ENCODE results near the gene ODF2. TPM values are rescaled to one million over a fixed set of nuclear protein-coding genes. Genes with fewer than 3 reads are reported as not detected.
"Not testable (repeated sequence)": the region's sequence is repeated elsewhere in the genome, so short reads cannot be mapped to it uniquely, and the experiment has no call there.

ODF2 gene
- polyA plus RNA-seq, 1 experiment: 16.8 TPM

GRCh38 chr9:128442150-128442549, 13.7 kb upstream of the ODF2 start:
- POLR2A ChIA-PET: no interaction called here
- H3K4me3 ChIP-seq (ENCODE audit: low read depth, low read length): no peak overlapping the region
- CTCF ChIA-PET: interaction anchor here (1.6 kb wide), 1 partner anchor 80 kb away, joined by 4 read pairs; no protein-coding TSS in a partner anchor
- no peak for DNase-seq (ENCODE audit: low read depth, low spot score)
- no peaks in the 10 kb centered on the region for H3K9me3 ChIP-seq (ENCODE audit: control insufficient read depth, insufficient read depth, low read length)
- no peak for TF ChIP-seq CTCF (IDR thresholded peaks at IDR 0.05; ENCODE audit: low read depth, low read length)
- no peaks in the 10 kb centered on the region for H3K27me3 ChIP-seq (ENCODE audit: control insufficient read depth, insufficient read depth, low read length)
- H3K27ac ChIP-seq (ENCODE audit: low read depth, low read length): no peak overlapping the region

- POLR2A ChIA-PET; H3K4me3 ChIP-seq (ENCODE audit: low read depth, low read length); H3K27ac ChIP-seq (ENCODE audit: low read depth, low read length); DNase-seq (ENCODE audit: low read depth, low spot score); H3K9me3 ChIP-seq (ENCODE audit: control insufficient read depth, insufficient read depth, low read length); H3K27me3 ChIP-seq (ENCODE audit: control insufficient read depth, insufficient read depth, low read length): not testable (repeated sequence)
- CTCF ChIA-PET: interaction anchor here (2.3 kb wide), 1 partner anchor 8 kb away, joined by 17 read pairs; no protein-coding TSS in a partner anchor
Measured at GRCh38 chr9:128446505-128446904, 9.3 kb upstream of the ODF2 start.

- CTCF ChIA-PET: interaction anchor here (1.9 to 2.3 kb wide), 2 partner anchors 10 kb away, joined by 9 to 17 read pairs; no protein-coding TSS in a partner anchor
- Histone ChIP-seq H3K9me3 (ENCODE audit: control insufficient read depth, insufficient read depth, low read length) (peaks cover 3% of the 10 kb centered on the region), H3K4me3 (ENCODE audit: low read depth, low read length) (no peak overlapping the region), H3K27me3 (ENCODE audit: control insufficient read depth, insufficient read depth, low read length) (no peaks in the 10 kb centered on the region), H3K27ac (ENCODE audit: low read depth, low read length) (no peak overlapping the region)
- no peak for TF ChIP-seq CTCF (IDR thresholded peaks at IDR 0.05; ENCODE audit: low read depth, low read length)
- no peak for DNase-seq (ENCODE audit: low read depth, low spot score)
- POLR2A ChIA-PET: no interaction called here
Measured at GRCh38 chr9:128448746-128449145, 7.1 kb upstream of the ODF2 start.

GRCh38 chr9:128454991-128455390, 815 bp upstream of the ODF2 start:
- Histone ChIP-seq H3K27me3 (ENCODE audit: control insufficient read depth, insufficient read depth, low read length) (no peaks in the 10 kb centered on the region), H3K4me3 (ENCODE audit: low read depth, low read length) (no peak overlapping the region), H3K27ac (ENCODE audit: low read depth, low read length) (no peak overlapping the region), H3K9me3 (ENCODE audit: control insufficient read depth, insufficient read depth, low read length) (no peaks in the 10 kb centered on the region; the same call in 1 of the 2 replicates)
- ChIA-PET POLR2A (no interaction called here), CTCF (interaction anchor here (1.4 kb wide), 1 partner anchor 16 kb away, joined by 7 read pairs; no protein-coding TSS in a partner anchor)
- DNase-seq (ENCODE audit: low read depth, low spot score): no peak
- TF ChIP-seq CTCF (IDR thresholded peaks at IDR 0.05; ENCODE audit: low read depth, low read length): no peak

GRCh38 chr9:128456613-128457061, 831 bp downstream of the ODF2 start:
- POLR2A ChIA-PET: no interaction called here

More at GRCh38 chr9:128456613-128457061, 831 bp downstream of the ODF2 start:
- CTCF ChIA-PET: no interaction called here
- H3K4me3 ChIP-seq (ENCODE audit: low read depth, low read length): peak overlapping the region; percentile 82
- no peaks in the 10 kb centered on the region; the same call in 1 of the 2 replicates for H3K9me3 ChIP-seq (ENCODE audit: control insufficient read depth, insufficient read depth, low read length)
- H3K27me3 ChIP-seq (ENCODE audit: control insufficient read depth, insufficient read depth, low read length): no peaks in the 10 kb centered on the region
- peak overlapping the region; percentile 21 for H3K27ac ChIP-seq (ENCODE audit: low read depth, low read length)
- no peak for DNase-seq (ENCODE audit: low read depth, low spot score)
- TF ChIP-seq CTCF (IDR thresholded peaks at IDR 0.05; ENCODE audit: low read depth, low read length): no peak

Data from AG04450 (cell line).